ENCODE measurements around the gene MRNIP. TPM values are rescaled to one million over a fixed set of nuclear protein-coding genes. Genes with fewer than 3 reads are reported as not detected.
"Not testable (repeated sequence)": the region's sequence is repeated elsewhere in the genome, so short reads cannot be mapped to it uniquely, and the experiment has no call there.

Gene MRNIP
- total RNA-seq, 2 experiments from 2014 or later: 20.2 to 21.4 TPM

GRCh38 chr5:179872055-179872827 is 13.6 kb upstream of the MRNIP start:
- Mint-ChIP-seq H3K27me3 (no peaks in the 10 kb centered on the region), H3K9me3 (ENCODE audit: low read depth) (no peaks in the 10 kb centered on the region), H3K36me3 (peaks cover 4% of the 10 kb centered on the region), H3K4me1 (no peaks in the 10 kb centered on the region), H3K4me3 (no peak overlapping the region), H3K27ac (no peak overlapping the region)
- CTCF ChIA-PET: no interaction called here
- ATAC-seq (no peak), DNase-seq (no peak)

DNA sequence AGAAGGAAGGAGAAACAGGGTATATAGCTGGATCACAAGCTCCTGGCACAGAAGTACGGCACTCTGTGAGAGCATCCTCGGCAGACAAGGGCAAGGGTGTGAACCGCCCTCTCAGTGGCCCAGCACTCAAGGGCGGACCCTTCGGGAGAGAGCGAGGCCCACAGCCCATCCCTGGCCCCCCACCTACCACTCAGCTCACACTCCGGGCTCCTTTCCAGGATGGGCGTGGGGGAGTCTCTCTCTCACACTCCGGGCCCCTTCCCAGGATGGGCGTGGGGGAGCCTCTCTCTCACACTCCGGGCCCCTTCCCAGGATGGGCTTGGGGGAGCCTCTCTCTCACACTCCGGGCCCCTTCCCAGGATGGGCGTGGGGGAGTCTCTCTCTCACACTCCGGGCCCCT is 12.9 kb upstream of the MRNIP start:
- H3K36me3 Mint-ChIP-seq; H3K4me3 Mint-ChIP-seq; ATAC-seq; H3K9me3 Mint-ChIP-seq (ENCODE audit: low read depth); H3K27ac Mint-ChIP-seq; CTCF ChIA-PET; DNase-seq; H3K27me3 Mint-ChIP-seq; H3K4me1 Mint-ChIP-seq: not testable (repeated sequence)

DNA sequence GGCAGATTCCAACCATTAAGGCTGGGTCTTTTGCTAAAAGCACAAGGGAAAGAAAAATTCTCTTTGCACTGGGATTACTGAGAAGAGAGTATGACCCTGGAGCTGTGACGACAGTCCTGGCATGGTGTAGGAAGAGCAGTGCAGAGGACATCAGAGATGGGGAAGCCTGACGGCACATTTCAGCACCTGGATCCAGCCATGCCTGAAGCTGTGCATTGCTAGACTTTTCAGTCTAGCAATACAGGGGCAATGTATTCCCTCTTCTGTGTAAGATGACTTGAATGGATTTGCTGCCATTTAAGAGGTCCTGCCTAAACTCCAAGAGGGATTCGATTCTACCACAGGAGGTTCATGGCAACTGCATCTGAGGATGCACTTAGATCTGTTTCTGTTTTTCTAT is 12.3 kb upstream of the MRNIP start:
- Mint-ChIP-seq H3K27ac (no peak overlapping the region), H3K4me3 (no peak overlapping the region), H3K9me3 (ENCODE audit: low read depth) (no peaks in the 10 kb centered on the region), H3K4me1 (peaks cover 2% of the 10 kb centered on the region), H3K27me3 (no peaks in the 10 kb centered on the region), H3K36me3 (peaks cover 5% of the 10 kb centered on the region)
- ATAC-seq: no peak
- CTCF ChIA-PET: no interaction called here
- DNase-seq: no peak

DNA sequence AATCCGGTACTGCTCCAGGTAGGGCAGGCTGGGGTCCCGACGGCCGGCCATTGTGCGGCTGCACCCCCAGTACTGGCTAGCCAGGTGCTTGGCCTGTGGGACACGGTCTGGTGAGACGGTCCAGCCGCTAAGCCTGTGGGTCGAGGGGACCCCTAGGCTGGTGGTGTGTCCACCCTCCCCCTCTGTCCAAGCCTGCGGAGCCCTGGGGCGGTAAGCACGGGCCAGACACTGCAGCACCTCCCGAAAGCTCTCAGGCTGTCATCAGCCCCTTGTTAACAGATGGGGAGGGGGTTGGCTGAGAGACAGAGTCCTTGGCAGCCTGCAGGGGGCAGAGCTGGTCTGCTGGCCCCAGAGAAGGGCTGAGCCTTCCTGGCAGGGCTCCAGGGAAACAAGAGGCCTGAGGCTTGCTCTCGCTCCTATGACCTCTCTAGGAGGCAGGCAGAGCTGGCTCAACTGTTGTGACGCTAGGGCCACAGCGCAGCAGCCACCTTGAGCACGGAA is 11.8 kb upstream of the MRNIP start:
- ATAC-seq (no peak), DNase-seq (no peak)

DNA sequence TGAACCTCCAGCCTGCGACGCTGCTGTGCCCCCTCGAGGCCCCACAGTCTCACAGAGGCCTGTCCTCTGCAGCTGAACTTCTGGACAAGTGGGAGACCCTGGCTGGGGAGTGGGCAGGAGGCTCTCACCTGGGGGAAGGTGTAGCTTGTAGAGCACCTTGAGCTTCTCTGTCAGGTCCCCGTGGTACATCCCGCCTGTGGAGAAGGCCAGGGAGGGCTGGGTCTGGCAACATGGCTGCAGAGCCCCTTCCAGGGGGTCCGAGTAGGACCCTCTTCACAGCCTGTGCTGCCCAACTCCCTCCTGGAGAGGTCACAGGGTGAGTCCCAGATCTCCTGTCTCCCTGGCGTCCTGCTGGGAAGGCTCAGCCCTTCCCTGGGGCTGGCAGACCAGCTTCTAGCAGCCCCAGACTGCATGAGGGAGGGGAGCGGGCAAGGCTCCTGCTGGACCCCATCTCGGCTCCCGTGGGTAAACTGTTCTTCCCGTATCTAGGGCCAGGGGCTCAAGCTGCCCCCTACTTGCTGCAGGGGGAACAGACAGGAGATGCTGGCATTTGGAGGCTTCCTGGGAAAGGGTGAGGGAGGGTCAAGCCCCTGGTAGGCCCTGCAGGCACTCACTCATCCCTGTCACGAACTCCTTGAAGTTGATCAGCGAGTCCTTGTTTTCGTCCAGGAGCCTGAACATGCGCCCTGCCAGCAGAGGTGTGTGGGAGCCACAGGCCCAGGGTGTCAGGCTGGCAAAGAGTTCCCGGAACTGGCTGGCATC is 11.2 kb upstream of the MRNIP start:
- no peak overlapping the region for H3K4me3 Mint-ChIP-seq
- DNase-seq (no peak), ATAC-seq (no peak)
- CTCF ChIA-PET: no interaction called here
- no peak overlapping the region for H3K27ac Mint-ChIP-seq
- H3K9me3 Mint-ChIP-seq (ENCODE audit: low read depth): no peaks in the 10 kb centered on the region
- peaks cover 2% of the 10 kb centered on the region for H3K4me1 Mint-ChIP-seq
- H3K36me3 Mint-ChIP-seq: peaks cover 5% of the 10 kb centered on the region
- no peaks in the 10 kb centered on the region for H3K27me3 Mint-ChIP-seq

More for the DNA sequence above, 11.8 kb upstream of the MRNIP start:
- Mint-ChIP-seq H3K36me3 (peaks cover 5% of the 10 kb centered on the region), H3K9me3 (ENCODE audit: low read depth) (no peaks in the 10 kb centered on the region), H3K4me1 (peaks cover 2% of the 10 kb centered on the region), H3K27me3 (no peaks in the 10 kb centered on the region), H3K4me3 (no peak overlapping the region), H3K27ac (no peak overlapping the region)
- CTCF ChIA-PET: no interaction called here

DNA sequence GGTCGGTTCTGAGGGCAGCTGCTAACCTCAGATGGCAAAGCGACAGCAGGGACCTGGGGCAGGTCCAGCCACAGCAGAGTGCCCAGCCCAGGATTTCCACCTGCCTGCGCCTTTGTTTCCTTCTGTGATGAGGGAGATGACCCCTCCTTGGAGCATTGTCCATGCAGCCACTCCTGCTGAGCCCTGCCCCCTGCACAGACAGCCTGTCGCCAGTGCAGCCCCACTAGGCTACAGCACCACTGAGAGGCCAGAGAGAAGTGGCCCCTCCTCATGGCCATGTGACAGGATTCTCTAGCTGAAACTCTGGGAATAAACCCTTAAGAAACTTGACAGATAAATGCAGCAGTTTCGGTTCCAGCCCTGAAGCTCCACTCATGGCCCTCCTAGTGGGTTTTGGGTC is 10.5 kb upstream of the MRNIP start:
- Mint-ChIP-seq H3K4me1 (peaks cover 2% of the 10 kb centered on the region), H3K4me3 (no peak overlapping the region), H3K27ac (no peak overlapping the region), H3K36me3 (peaks cover 5% of the 10 kb centered on the region), H3K27me3 (no peaks in the 10 kb centered on the region), H3K9me3 (ENCODE audit: low read depth) (no peaks in the 10 kb centered on the region)
- CTCF ChIA-PET: no interaction called here
- no peak for ATAC-seq
- DNase-seq: no peak

DNA sequence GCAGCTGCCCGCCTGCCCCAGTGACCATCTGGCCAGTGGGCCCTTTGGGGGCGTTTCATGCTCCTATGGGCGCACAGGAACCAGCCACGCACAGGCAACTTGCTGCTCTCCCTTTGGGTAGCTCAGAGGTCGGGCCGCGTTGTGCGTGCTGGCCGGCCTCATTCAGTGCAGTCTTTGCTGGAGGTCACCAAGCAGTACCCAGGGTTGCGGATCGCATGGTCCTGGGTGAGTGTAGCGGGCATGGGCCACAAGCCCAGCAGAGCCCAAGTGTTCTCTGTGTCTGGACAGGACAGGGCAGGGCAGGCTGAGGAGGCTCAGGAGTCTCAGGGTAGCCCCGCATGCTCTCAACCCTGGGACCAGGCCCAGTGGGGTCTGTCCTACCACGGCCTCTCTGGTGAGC is 9.9 kb upstream of the MRNIP start:
- Mint-ChIP-seq H3K9me3 (ENCODE audit: low read depth) (no peaks in the 10 kb centered on the region), H3K27ac (no peak overlapping the region), H3K36me3 (peaks cover 8% of the 10 kb centered on the region), H3K27me3 (no peaks in the 10 kb centered on the region), H3K4me1 (peaks cover 2% of the 10 kb centered on the region), H3K4me3 (no peak overlapping the region)
- ATAC-seq (no peak), DNase-seq (no peak)
- CTCF ChIA-PET: no interaction called here

DNA sequence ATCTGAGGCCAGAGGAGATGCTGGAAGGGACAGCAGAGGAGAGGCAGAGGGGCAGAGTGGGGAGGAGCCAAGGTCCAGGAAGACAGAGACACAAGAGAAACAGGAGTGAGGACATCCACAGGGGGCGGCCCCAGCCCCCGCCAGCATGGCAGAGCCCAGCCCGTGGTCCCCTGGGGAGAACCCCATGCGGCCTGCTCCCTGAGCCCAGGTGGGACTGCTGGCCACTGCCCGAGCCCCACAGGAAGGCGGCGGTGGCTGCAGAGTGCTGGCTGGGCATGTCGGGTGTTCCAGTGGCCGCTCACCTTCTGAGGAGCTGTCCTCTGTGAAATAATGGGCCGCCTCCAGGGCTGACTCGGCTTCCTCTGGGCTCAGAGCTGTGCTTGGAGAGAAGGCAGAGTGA is 8.9 kb upstream of the MRNIP start:
- Mint-ChIP-seq H3K9me3 (ENCODE audit: low read depth) (no peaks in the 10 kb centered on the region), H3K4me3 (no peak overlapping the region), H3K27me3 (no peaks in the 10 kb centered on the region), H3K27ac (no peak overlapping the region), H3K4me1 (peaks cover 2% of the 10 kb centered on the region), H3K36me3 (peaks cover 16% of the 10 kb centered on the region)
- DNase-seq (no peak), ATAC-seq (no peak)
- CTCF ChIA-PET: no interaction called here

DNA sequence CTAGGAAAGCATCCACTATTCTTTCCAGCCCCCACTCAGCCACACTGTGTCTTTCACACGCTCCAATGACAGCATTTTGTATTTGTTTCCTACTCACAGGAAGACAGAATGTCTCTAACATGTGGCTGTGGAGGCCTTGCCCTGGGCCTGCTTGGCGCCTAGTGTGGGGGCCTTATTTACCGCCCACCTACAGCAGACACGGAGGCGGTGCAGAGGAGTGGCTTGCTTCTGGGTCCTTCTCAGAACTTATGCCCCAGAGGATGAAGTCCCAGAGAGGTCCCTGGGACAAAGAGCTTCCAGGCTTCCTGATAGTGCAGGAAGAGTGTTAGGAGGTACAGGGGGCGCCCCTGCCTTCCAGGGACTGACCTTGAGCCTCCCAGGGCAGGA is 8.5 kb upstream of the MRNIP start:
- CTCF ChIA-PET: interaction anchor here (1.2 kb wide), 1 partner anchor 97 kb away, joined by 3 read pairs; no protein-coding TSS in a partner anchor
- ATAC-seq (no peak), DNase-seq (no peak)
- Mint-ChIP-seq H3K4me3 (no peak overlapping the region), H3K4me1 (peaks cover 2% of the 10 kb centered on the region), H3K9me3 (ENCODE audit: low read depth) (no peaks in the 10 kb centered on the region), H3K36me3 (peaks cover 17% of the 10 kb centered on the region), H3K27ac (no peak overlapping the region), H3K27me3 (no peaks in the 10 kb centered on the region)

DNA sequence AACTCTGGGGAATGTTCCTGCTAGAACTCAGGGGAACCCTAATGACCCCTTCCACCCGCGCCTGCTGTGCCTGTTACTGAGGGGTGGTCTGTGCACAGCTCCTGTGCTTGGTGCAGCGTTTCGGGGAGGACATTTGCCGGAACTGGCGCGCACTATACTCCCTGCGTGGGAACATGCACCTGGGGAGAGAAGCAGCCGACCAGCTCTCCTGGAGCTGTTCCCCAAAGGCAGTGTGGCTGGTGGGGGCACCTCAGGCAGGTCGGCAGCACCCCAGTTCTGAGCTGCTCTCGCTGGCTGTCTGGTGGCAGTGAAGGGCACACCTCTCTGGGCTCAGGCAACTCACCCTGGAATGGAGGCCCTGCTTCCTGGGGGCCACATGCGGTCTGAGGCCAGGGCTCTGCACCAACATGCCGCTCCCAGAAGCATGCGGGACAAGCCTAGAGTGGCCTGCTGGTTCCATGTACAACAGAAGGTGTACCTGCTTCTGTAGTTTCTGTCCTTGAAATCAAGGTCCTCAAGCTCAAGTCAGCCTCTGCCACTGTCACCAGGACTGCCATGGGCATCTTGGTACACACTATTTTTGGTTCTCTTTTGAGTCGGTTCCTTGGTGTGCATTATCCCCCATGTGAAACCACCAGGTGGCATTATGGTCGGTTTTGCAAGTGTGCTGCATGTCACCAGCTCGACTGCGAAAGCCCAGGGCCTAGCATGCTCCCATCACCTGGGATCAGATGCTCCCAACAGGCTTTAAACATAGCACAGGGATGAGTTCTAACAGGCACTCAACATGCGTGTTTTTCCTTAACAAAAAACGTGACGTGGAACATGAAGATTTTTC is 7.8 kb upstream of the MRNIP start:
- H3K9me3 Mint-ChIP-seq (ENCODE audit: low read depth): no peaks in the 10 kb centered on the region
- H3K4me3 Mint-ChIP-seq: no peak overlapping the region
- H3K27me3 Mint-ChIP-seq: no peaks in the 10 kb centered on the region
- H3K27ac Mint-ChIP-seq: no peak overlapping the region
- peaks cover 20% of the 10 kb centered on the region for H3K36me3 Mint-ChIP-seq
- CTCF ChIA-PET: interaction anchor here (0.8 to 1.2 kb wide), 2 partner anchors 65 to 96 kb away, joined by 3 read pairs; no protein-coding TSS in a partner anchor
- peaks cover 2% of the 10 kb centered on the region for H3K4me1 Mint-ChIP-seq
- DNase-seq (no peak), ATAC-seq (no peak)

DNA sequence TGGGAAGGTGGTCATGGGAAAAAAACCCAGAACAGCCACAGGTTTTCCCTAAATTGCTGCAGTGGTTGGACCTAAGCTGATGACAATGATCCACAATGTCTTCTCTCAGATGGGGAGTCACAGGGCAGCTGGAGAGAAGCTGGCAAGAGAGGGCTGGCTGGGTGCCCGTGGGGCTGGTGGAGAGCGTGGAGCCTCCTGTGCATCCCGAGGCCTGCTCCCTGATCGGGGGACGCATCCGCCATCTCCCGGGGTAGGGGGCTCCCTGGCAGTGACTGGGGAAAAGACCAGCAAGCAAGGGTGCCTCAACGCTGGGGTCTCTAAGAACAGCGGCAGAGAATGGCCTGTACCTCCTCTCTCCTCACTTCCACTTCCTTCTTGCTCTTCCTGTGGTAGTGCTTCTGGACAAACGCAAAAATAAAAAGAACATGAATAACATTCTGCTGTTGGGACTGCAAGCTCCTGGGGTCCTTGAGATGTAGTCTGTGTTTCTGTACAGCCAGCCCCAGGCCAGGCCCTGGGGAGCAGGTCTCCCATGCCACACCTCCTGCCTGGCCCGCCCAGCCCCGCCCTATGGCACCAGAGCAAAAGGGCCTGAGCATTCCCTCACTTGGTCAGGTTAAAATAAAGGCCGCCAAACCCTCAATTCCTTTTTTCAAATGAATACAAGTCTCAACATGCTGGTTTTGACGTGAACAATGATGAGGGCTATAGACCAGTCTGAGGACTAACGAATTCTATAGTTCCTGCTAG is 7.0 kb upstream of the MRNIP start:
- H3K4me3 Mint-ChIP-seq: no peak overlapping the region
- peaks cover 2% of the 10 kb centered on the region for H3K4me1 Mint-ChIP-seq
- CTCF ChIA-PET: interaction anchor here (0.8 kb wide), 1 partner anchor 64 kb away, joined by 3 read pairs; no protein-coding TSS in a partner anchor
- H3K27me3 Mint-ChIP-seq: no peaks in the 10 kb centered on the region
- ATAC-seq (no peak), DNase-seq (no peak)
- no peaks in the 10 kb centered on the region for H3K9me3 Mint-ChIP-seq (ENCODE audit: low read depth)
- no peak overlapping the region for H3K27ac Mint-ChIP-seq
- peaks cover 18% of the 10 kb centered on the region for H3K36me3 Mint-ChIP-seq

DNA sequence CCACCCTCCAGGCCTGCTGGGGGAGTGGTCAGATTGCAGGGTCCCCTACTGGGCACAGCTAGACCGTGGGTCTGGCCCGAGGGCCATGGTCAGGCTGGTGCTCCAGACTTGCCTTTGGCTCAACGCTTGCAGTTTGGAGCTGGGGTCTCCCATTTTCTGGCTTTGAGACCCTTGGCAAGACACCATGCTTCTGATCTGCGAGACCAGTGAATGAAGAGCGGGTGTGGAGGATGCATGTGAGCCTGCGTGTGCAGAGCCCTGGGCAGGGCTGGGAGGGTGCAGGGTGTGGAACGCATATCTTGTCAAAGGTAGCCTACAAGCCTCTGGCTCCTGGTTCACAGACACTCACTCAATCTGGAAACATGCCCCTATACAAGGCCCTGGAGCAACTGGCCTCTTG is 6.1 kb upstream of the MRNIP start:
- ATAC-seq (no peak), DNase-seq (no peak)
- Mint-ChIP-seq H3K4me1 (peaks cover 7% of the 10 kb centered on the region), H3K9me3 (ENCODE audit: low read depth) (no peaks in the 10 kb centered on the region), H3K36me3 (peaks cover 17% of the 10 kb centered on the region), H3K4me3 (no peak overlapping the region), H3K27ac (no peak overlapping the region), H3K27me3 (no peaks in the 10 kb centered on the region)
- CTCF ChIA-PET: no interaction called here

Measured in activated CD8-positive, alpha-beta memory T cell treated with anti-CD3 and anti-CD28 coated beads, Interleukin-2, amount 10 ng/mL, durations not matched to agents 7 days and 5 days (primary cell).